GM12878 (cell line): Measurements from ENCODE around the gene SLC12A9. TPM values are rescaled to one million over a fixed set of nuclear protein-coding genes. Genes with fewer than 3 reads are reported as not detected.

Experiments
- ATAC-seq: fragments of 200-7000 bp; cut with Tn5 transposase; 3 replicates; pipeline ENCODE4 v1.9.1; 2020; ENCODE audit warnings: mild to moderate bottlenecking, moderate library complexity
- BruUV-seq: library from RNA; stranded (reverse); fragments of 400-500 nt; replicated peaks from 2 replicates; lab custom pipeline; 2021; lab: Mats Ljungman, UMichigan
- CTCF ChIA-PET: fragments of 300-600 bp; sonication (Branson Sonifier 250); formaldehyde crosslinking; extraction: SDS; loops from one replicate; lab custom pipeline; 2021; ENCODE audit warnings: inconsistent platforms; lab: Yijun Ruan, JAX
- POLR2A ChIA-PET: fragments of 350-600 bp; formaldehyde crosslinking; extraction: SDS; loops from one replicate; lab custom pipeline; 2021; ENCODE audit warnings: inconsistent platforms; lab: Charles Lee
- RAD21 ChIA-PET: fragments of 300-600 bp; sonication (Branson Sonifier 250); formaldehyde crosslinking; loops from one replicate; lab custom pipeline; 2023; ENCODE audit warnings: antibody characterized with exemption; ENCODE audit not compliant: unreplicated experiment; lab: Charles Lee
- SMC1A ChIA-PET: fragments of 300-600 bp; sonication (Branson Sonifier 250); formaldehyde crosslinking; loops from one replicate; lab custom pipeline; 2023; ENCODE audit not compliant: unreplicated experiment, uncharacterized antibody; lab: Charles Lee
- DNase-seq: peaks from one replicate; pipeline ENCODE4 v3.0.0-alpha.2; 2011; ENCODE audit warnings: low read depth, low spot score
- FAIRE-seq: peaks from 3 replicates; lab custom pipeline; 2011; peaks lifted over from hg19 to GRCh38; lab: Jason Lieb, UNC
- H2AFZ ChIP-seq: 2 replicates; pipeline ENCODE4 v1.6.0; 2011; ENCODE audit warnings: low read depth, low read length, control low read depth; ENCODE audit not compliant: control insufficient read depth
- H3K27ac ChIP-seq: 2 replicates; pipeline ENCODE4 v1.5.1; 2011; ENCODE audit warnings: control low read depth; ENCODE audit not compliant: control insufficient read depth, insufficient read depth
- H3K27me3 ChIP-seq, 2 experiments: replicated peaks in 1 of 2; 2 replicates each; pipeline versions ENCODE4 v1.6.0 to v1.6.1; 2011; ENCODE audit warnings: low read length in 1 of 2; ENCODE audit not compliant: control insufficient read depth in 2 of 2, insufficient read depth in 2 of 2
- H3K36me3 ChIP-seq, 2 experiments: 2 replicates each; pipeline ENCODE4 v1.5.1; 2011; ENCODE audit warnings: low read length in 1 of 2; ENCODE audit not compliant: control insufficient read depth in 2 of 2, insufficient read depth in 2 of 2
- H3K4me1 ChIP-seq: 2 replicates; pipeline ENCODE4 v1.6.1; 2011; ENCODE audit warnings: mild to moderate bottlenecking, low read length, moderate library complexity, mixed read lengths; ENCODE audit not compliant: control insufficient read depth, insufficient read depth
- H3K4me2 ChIP-seq: 2 replicates; pipeline ENCODE4 v1.6.0; 2011; ENCODE audit warnings: control low read depth; ENCODE audit not compliant: control insufficient read depth, insufficient read depth
- H3K4me3 ChIP-seq: fragments of 200-600 bp; sonication (generic); 2 replicates; pipeline ENCODE4 v1.5.1; 2016
- H3K79me2 ChIP-seq: 2 replicates; pipeline ENCODE4 v1.6.0; 2011; ENCODE audit warnings: low read length; ENCODE audit not compliant: control insufficient read depth, insufficient read depth
- H3K9ac ChIP-seq: 2 replicates; pipeline ENCODE4 v1.8.0; 2011; ENCODE audit warnings: low read length, control low read depth, mixed read lengths; ENCODE audit not compliant: control insufficient read depth, insufficient read depth
- H3K9me3 ChIP-seq: replicated peaks from 3 replicates; pipeline ENCODE4 v1.5.1; 2011; ENCODE audit warnings: mild to moderate bottlenecking, low read length; ENCODE audit not compliant: control insufficient read depth, insufficient read depth
- H4K20me1 ChIP-seq: 2 replicates; pipeline ENCODE4 v1.6.0; 2011; ENCODE audit not compliant: control insufficient read depth, insufficient read depth
- BHLHE40 ChIP-seq, 2 experiments: fragments of 450-650 bp in 1 of 2; IDR thresholded peaks; 2 replicates each; pipeline ENCODE4 v1.6.1; 2011 to 2017; ENCODE audit warnings: low read depth in 2 of 2, borderline replicate concordance in 1 of 2, improper control_type of control experiment in 1 of 2, low read length in 1 of 2, mild to moderate bottlenecking in 1 of 2
- ETV6 ChIP-seq, 2 experiments: fragments of 450-650 bp in 1 of 2; IDR thresholded peaks in 1 of 2; conservative IDR thresholded peaks in 1 of 2; 2 replicates each; pipeline ENCODE4 v1.6.1; 2014; ENCODE audit warnings: antibody characterized with exemption in 1 of 2, borderline replicate concordance in 1 of 2, low read depth in 1 of 2, mild to moderate bottlenecking in 1 of 2, moderate library complexity in 1 of 2
- HCFC1 ChIP-seq: fragments of 150-350 bp; IDR thresholded peaks from 2 replicates; pipeline ENCODE4 v1.6.1; 2014; ENCODE audit warnings: low read length
- IKZF1 ChIP-seq: fragments of 450-650 bp; conservative IDR thresholded peaks from 2 replicates; pipeline ENCODE4 v1.6.1; 2017; ENCODE audit warnings: antibody characterized with exemption, mild to moderate bottlenecking
- POLR2A ChIP-seq: IDR thresholded peaks from 2 replicates; pipeline ENCODE4 v1.6.1; 2011; ENCODE audit warnings: low read depth, mild to moderate bottlenecking, low read length
- SMC3 ChIP-seq: IDR thresholded peaks from 2 replicates; pipeline ENCODE4 v1.6.1; 2011; ENCODE audit warnings: low read length, improper control_type of control experiment, borderline replicate concordance
- ZBTB40 ChIP-seq: fragments of 450-650 bp; IDR thresholded peaks from 2 replicates; pipeline ENCODE4 v1.6.1; 2016; ENCODE audit warnings: mild to moderate bottlenecking, moderate library complexity, borderline replicate concordance
- WGBS: methylation state at CpG from one replicate; pipeline ENCODE4 v1.1.6; 2016; ENCODE audit warnings: low lambda C conversion rate; ENCODE audit not compliant: insufficient replicate concordance, insufficient coverage; ENCODE audit errors: missing lambda C conversion rate; 5-methylcytosine and 5-hydroxymethylcytosine counted together
- in situ Hi-C: fragments of 300-500 bp; cut with MboI; formaldehyde crosslinking; loops from 9 replicates; pipeline ENCODE4 v1.14.3; 2018; ENCODE audit warnings: mixed read lengths
- intact Hi-C: fragments of 100-400 bp; cut with micrococcal nuclease; formaldehyde crosslinking; loops from one replicate; pipeline ENCODE4 v1.14.2; 2022; ENCODE audit not compliant: unreplicated experiment
- polyA plus RNA-seq, 11 experiments: library from polyadenylated mRNA; depleted of rRNA in 4 of 11; unstranded in 6 of 11; stranded (reverse) in 5 of 11; fragments of >200 nt; fragmentation: Nextera tagmentation in 4 of 11; fragmentation: Illumina TruSeq in 1 of 11; extraction: Ambion mirVana in 4 of 11; extraction: Trizol in 1 of 11; gene quantifications; 1 replicate in 1 of 11; 2 replicates in 10 of 11; pipeline versions ENCODE4 v1.2.1 to v1.2.3, GENCODE V29; 2011 to 2016; ENCODE audit warnings: inconsistent platforms in 2 of 11, missing spikeins in 2 of 11, low read depth in 1 of 11
- total RNA-seq, 4 experiments: library from RNA; depleted of rRNA in 3 of 4; stranded (reverse); fragments of >200 nt in 3 of 4; fragmentation: Illumina TruSeq in 1 of 4; extraction: Trizol in 1 of 4; gene quantifications; 2 replicates each; pipeline versions ENCODE4 v1.2.1 to v1.2.3, GENCODE V29; 2013 to 2021

SLC12A9 gene
- total and polyA plus RNA-seq, 10 of the 15 experiments (the other 5 are each of a cell fraction or from before 2014, with no cell fraction given) = 0.24 to 18.5 (median 9.4) TPM

DNA sequence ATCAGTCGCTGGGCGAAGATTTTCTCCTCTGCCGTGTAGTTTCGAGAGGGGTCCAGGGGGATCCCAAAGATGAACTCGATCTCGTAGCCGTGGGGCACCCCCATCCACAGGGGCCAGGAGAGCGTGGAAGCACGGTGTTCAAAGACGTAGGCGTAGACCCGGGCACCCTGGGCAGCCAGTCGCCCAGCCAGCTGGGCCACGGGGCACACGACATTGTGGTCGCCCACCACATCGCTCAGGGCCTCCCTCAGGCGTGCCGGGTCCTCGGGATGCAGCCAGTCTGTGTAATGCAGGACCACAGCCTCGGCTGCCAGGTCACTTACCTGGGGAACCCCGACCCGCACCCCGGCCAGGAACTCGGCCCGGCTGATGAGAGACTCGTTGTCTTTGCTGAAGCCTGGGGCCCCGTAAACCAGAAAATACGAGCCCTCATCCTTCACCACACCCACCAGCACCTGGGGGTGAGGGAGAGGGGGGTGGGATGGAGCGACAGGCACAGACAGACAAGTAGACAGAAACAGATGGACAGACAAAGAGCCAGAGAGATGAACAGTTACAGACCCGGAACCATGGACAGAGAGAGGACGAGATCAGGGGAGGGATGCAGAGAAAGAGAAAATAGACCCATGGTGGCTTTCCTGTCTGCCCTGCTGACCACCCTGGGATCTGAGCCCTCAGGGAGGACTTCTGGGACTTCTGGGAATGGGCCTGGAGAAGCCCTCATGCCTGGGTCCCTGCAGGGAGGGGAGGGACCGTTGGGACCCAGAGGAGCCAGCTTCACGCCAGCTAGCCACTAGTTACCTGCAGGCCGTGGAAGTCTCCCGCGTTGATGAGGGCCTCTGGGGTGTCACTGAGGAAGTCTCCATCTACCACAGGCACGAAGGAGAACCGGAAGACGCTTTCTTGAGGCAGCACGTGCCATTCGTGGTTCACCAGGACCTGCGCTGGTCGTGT, 40.1 kb downstream of the SLC12A9 start:
- H3K4me1 ChIP-seq = peaks cover 29% of the 10 kb centered on the region

GRCh38 chr7:100893318-100893895, 40.9 kb downstream of the SLC12A9 start:
- ChIA-PET RAD21 (interaction anchor here (1.5 kb wide), 1 partner anchor 41 kb away, joined by 4 read pairs; the partner anchor contains the start of gene SLC12A9), CTCF (interaction anchor here (0.6 to 2.5 kb wide), 6 partner anchors 25 to 245 kb away, joined by 3 to 17 read pairs (median 6); no protein-coding TSS in a partner anchor), SMC1A (no interaction called here), POLR2A (interaction anchor here (1.0 to 1.1 kb wide), 2 partner anchors 18 to 229 kb away, joined by 3 to 4 read pairs; partner anchors contain the start of gene SRRT)
- DNase-seq = no peak
- Histone ChIP-seq H3K27ac (no peak overlapping the region), H4K20me1 (no peaks in the 10 kb centered on the region), H3K9me3 (no peaks in the 10 kb centered on the region), H3K4me1 (peaks cover 21% of the 10 kb centered on the region), H3K4me2 (no peak overlapping the region), H3K79me2 (peaks cover 11% of the 10 kb centered on the region), H3K27me3 (peaks cover 6 to 7% of the 10 kb centered on the region in 2 experiments), H3K36me3 (peaks cover 1 to 2% of the 10 kb centered on the region in 2 experiments; a peak in 2 of 4 replicates), H2AFZ (no peak overlapping the region), H3K4me3 (no peak overlapping the region), H3K9ac (no peak overlapping the region)
- 76% methylated on average over 32 of the region's 32 CpGs for WGBS
- no peak for ATAC-seq
- BruUV-seq = no TSS peak
- no peak for FAIRE-seq
- intact Hi-C loops (loop anchor here (5.0 kb wide), 1 partner anchor 74 kb away; the partner anchor contains the start of gene MUC12), in situ Hi-C loops (loop anchor here (5.0 kb wide), 1 partner anchor 164 kb away; no protein-coding TSS in a partner anchor)
- TF ChIP-seq HCFC1 (no peak), ETV6 (conservative IDR thresholded peaks at IDR 0.05 in 1 of 2, IDR thresholded peaks at IDR 0.05 in 1 of 2; ENCODE audit: borderline replicate concordance in 1 of 2, low read depth in 1 of 2) (no peak), POLR2A (no peak), ZBTB40 (no peak), IKZF1 (no peak)

More for the DNA sequence above, 40.1 kb downstream of the SLC12A9 start:
- peaks cover 18% of the 10 kb centered on the region for H3K79me2 ChIP-seq
- H4K20me1 ChIP-seq = no peaks in the 10 kb centered on the region
- H3K36me3 ChIP-seq = peaks cover 6 to 9% of the 10 kb centered on the region in 2 experiments; a peak in 3 of 4 replicates
- H3K27me3 ChIP-seq = peaks cover 6 to 7% of the 10 kb centered on the region in 2 experiments
- H2AFZ ChIP-seq = no peak overlapping the region
- DNase-seq (no peak), ATAC-seq (no peak), FAIRE-seq (no peak)
- no peak overlapping the region for H3K27ac ChIP-seq
- RAD21 ChIA-PET = no interaction called here
- intact Hi-C loops (loop anchor here (5.0 kb wide), 1 partner anchor 75 kb away; the partner anchor contains the start of gene MUC12), in situ Hi-C loops (loop anchor here (5.0 kb wide), 1 partner anchor 165 kb away; no protein-coding TSS in a partner anchor)
- CTCF ChIA-PET = interaction anchor here (1.3 kb wide), 1 partner anchor 245 kb away, joined by 3 read pairs; no protein-coding TSS in a partner anchor
- WGBS = 53% methylated on average over 42 of the region's 44 CpGs
- TF ChIP-seq SMC3 = no peak
- peak in 1 of 2 experiments; percentile 17; a peak in 1 of 4 replicates for TF ChIP-seq BHLHE40 (IDR thresholded peaks at IDR 0.05; ENCODE audit: borderline replicate concordance in 1 of 2, low read depth in 2 of 2, low read length in 1 of 2)
- no TSS peak for BruUV-seq
- H3K9ac ChIP-seq = no peak overlapping the region
- no peak overlapping the region for H3K4me3 ChIP-seq
- H3K9me3 ChIP-seq = no peaks in the 10 kb centered on the region
- no peak overlapping the region for H3K4me2 ChIP-seq
- POLR2A ChIA-PET = interaction anchor here (1.0 to 1.1 kb wide), 2 partner anchors 17 to 230 kb away, joined by 3 to 4 read pairs; partner anchors contain the start of gene SRRT
- SMC1A ChIA-PET = no interaction called here
